GM18498 (cell line): ENCODE measurements around the gene KCTD8.

ENCODE experiments used
- ATAC-seq: cut with Tn5 transposase; IDR thresholded peaks from one replicate; pipeline ENCODE4 v1.9.1; 2021; ENCODE audit warnings: mild to moderate bottlenecking, moderate library complexity; ENCODE audit not compliant: unreplicated experiment

KCTD8 gene

GRCh38 chr4:44448521-44449461, at the start of gene KCTD8:
Gene KCTD8 (minus strand): TSS chr4:44448809.
- peak; percentile 96 for ATAC-seq

- no peak for ATAC-seq
Observed at GRCh38 chr4:44494810-44495701, 46.4 kb upstream of the KCTD8 start.

GRCh38 chr4:44493924-44494323, 45.3 kb upstream of the KCTD8 start:
- peak; percentile 62 for ATAC-seq

GRCh38 chr4:44487341-44487740, 38.7 kb upstream of the KCTD8 start:
- no peak for ATAC-seq

- no peak for ATAC-seq
Observed at GRCh38 chr4:44479731-44480130, 31.1 kb upstream of the KCTD8 start.

GRCh38 chr4:44462259-44462658, 13.7 kb upstream of the KCTD8 start:
- ATAC-seq: no peak

GRCh38 chr4:44447563-44448504, 775 bp downstream of the KCTD8 start:
- peak; percentile 16 for ATAC-seq

- ATAC-seq: no peak
Observed at GRCh38 chr4:44446801-44447562, 1.6 kb downstream of the KCTD8 start.

GRCh38 chr4:44446191-44446590, 2.4 kb downstream of the KCTD8 start:
- no peak for ATAC-seq

GRCh38 chr4:44438687-44439086, 9.9 kb downstream of the KCTD8 start:
- no peak for ATAC-seq

GRCh38 chr4:44434247-44434646, 14.4 kb downstream of the KCTD8 start:
- ATAC-seq: no peak

GRCh38 chr4:44425614-44426208, 22.9 kb downstream of the KCTD8 start:
- no peak for ATAC-seq

GRCh38 chr4:44422912-44423311, 25.7 kb downstream of the KCTD8 start:
- ATAC-seq: no peak

GRCh38 chr4:44421330-44422065, 27.1 kb downstream of the KCTD8 start:
- ATAC-seq: no peak

GRCh38 chr4:44415251-44415650, 33.4 kb downstream of the KCTD8 start:
- ATAC-seq: no peak

- ATAC-seq: no peak
Observed at GRCh38 chr4:44368413-44369167, 80.0 kb downstream of the KCTD8 start.

GRCh38 chr4:44354172-44354571, 94.4 kb downstream of the KCTD8 start:
- ATAC-seq: no peak

GRCh38 chr4:44351069-44351468, 97.5 kb downstream of the KCTD8 start:
- no peak for ATAC-seq
